Tibial nerve (tissue), 4 donors: Measurements from ENCODE around the gene SBNO2.

Experiments used
- EP300 ChIP-seq, 2 donors: sonication (generic); formaldehyde crosslinking; IDR thresholded peaks; one replicate each; pipeline ENCODE4 v1.6.1; 2017; ENCODE audit warnings: antibody characterized with exemption in 2 of 2, mild to moderate bottlenecking in 1 of 2
- POLR2A ChIP-seq, 2 donors: fragments of 450-650 bp; IDR thresholded peaks; one replicate each; pipeline ENCODE4 v1.6.1; 2017; ENCODE audit warnings: antibody characterized with exemption in 2 of 2, mild to moderate bottlenecking in 2 of 2, moderate library complexity in 2 of 2
- TF ChIP-seq, protein P1 (sequence below), 5 experiments: fragments of 200-600 bp in 3 of 5; fragments of 450-650 bp in 2 of 5; sonication (generic) in 3 of 5; IDR thresholded peaks; one replicate each; pipeline ENCODE4 v1.5.1; 2016 to 2019; ENCODE audit warnings: antibody characterized with exemption in 5 of 5, mild to moderate bottlenecking in 3 of 5, moderate library complexity in 2 of 5

GRCh38 chr19:1164684-1165531, 9.2 kb downstream of the SBNO2 start:
- TF ChIP-seq, protein P1, sequence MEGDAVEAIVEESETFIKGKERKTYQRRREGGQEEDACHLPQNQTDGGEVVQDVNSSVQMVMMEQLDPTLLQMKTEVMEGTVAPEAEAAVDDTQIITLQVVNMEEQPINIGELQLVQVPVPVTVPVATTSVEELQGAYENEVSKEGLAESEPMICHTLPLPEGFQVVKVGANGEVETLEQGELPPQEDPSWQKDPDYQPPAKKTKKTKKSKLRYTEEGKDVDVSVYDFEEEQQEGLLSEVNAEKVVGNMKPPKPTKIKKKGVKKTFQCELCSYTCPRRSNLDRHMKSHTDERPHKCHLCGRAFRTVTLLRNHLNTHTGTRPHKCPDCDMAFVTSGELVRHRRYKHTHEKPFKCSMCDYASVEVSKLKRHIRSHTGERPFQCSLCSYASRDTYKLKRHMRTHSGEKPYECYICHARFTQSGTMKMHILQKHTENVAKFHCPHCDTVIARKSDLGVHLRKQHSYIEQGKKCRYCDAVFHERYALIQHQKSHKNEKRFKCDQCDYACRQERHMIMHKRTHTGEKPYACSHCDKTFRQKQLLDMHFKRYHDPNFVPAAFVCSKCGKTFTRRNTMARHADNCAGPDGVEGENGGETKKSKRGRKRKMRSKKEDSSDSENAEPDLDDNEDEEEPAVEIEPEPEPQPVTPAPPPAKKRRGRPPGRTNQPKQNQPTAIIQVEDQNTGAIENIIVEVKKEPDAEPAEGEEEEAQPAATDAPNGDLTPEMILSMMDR (IDR thresholded peaks at IDR 0.05) = no peak
- TF ChIP-seq EP300 (IDR thresholded peaks at IDR 0.05) (no peak), POLR2A (IDR thresholded peaks at IDR 0.05) (no peak)
